ENCODE results near the gene PARP4.

DNA sequence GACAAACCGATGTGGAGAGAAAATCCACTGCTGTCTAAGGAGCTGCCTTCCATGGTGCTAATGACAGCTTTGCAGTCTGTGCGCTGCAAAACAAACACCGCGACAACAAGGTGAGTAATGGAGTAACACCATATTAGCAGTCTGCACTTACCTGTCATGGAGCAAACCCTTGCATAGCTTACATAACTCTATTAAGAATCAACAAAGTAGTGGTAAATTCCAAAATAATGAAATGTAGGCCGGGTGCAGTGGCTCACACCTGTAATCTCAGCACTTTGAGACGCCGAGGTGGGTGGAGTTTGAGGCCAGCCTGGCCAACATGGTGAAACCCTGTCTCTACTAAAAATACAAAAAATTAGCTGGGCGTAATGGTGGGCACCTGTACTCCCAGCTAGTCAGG is 56.2 kb downstream of the PARP4 start:
- TF ChIP-seq MAX (IDR thresholded peaks at IDR 0.05; ENCODE audit: low read depth, low read length), result no peak
- TF ChIP-seq POLR2A (IDR thresholded peaks at IDR 0.05; ENCODE audit: extremely low read depth, insufficient read length), result no peak
- TF ChIP-seq, protein P1, sequence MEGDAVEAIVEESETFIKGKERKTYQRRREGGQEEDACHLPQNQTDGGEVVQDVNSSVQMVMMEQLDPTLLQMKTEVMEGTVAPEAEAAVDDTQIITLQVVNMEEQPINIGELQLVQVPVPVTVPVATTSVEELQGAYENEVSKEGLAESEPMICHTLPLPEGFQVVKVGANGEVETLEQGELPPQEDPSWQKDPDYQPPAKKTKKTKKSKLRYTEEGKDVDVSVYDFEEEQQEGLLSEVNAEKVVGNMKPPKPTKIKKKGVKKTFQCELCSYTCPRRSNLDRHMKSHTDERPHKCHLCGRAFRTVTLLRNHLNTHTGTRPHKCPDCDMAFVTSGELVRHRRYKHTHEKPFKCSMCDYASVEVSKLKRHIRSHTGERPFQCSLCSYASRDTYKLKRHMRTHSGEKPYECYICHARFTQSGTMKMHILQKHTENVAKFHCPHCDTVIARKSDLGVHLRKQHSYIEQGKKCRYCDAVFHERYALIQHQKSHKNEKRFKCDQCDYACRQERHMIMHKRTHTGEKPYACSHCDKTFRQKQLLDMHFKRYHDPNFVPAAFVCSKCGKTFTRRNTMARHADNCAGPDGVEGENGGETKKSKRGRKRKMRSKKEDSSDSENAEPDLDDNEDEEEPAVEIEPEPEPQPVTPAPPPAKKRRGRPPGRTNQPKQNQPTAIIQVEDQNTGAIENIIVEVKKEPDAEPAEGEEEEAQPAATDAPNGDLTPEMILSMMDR (IDR thresholded peaks at IDR 0.05; ENCODE audit: low read depth, low read length), result no peak
